HG03378 (cell line): Measurements from ENCODE around the gene NPY4R2.
"Not testable (repeated sequence)": the region's sequence is repeated elsewhere in the genome, so short reads cannot be mapped to it uniquely, and the experiment has no call there.

Experiments used
- ATAC-seq: cut with Tn5 transposase; IDR thresholded peaks from one replicate; pipeline ENCODE4 v1.9.1; 2021; ENCODE audit warnings: mild to moderate bottlenecking, moderate library complexity; ENCODE audit not compliant: unreplicated experiment

Gene NPY4R2

GRCh38 chr10:47928225-47928624, 9.8 kb downstream of the NPY4R2 start:
- ATAC-seq = not testable (repeated sequence)

- not testable (repeated sequence) for ATAC-seq
These were observed 14.4 kb downstream of the NPY4R2 start for GRCh38 chr10:47932824-47933223.

- ATAC-seq = not testable (repeated sequence)
These were observed 15.0 kb downstream of the NPY4R2 start for GRCh38 chr10:47933462-47933861.

- ATAC-seq = not testable (repeated sequence)
These were observed 18.3 kb downstream of the NPY4R2 start for GRCh38 chr10:47936772-47937228.

- not testable (repeated sequence) for ATAC-seq
These were observed 19.2 kb downstream of the NPY4R2 start for GRCh38 chr10:47937634-47938033.

GRCh38 chr10:47940821-47941220, 22.4 kb downstream of the NPY4R2 start:
- ATAC-seq = not testable (repeated sequence)

- not testable (repeated sequence) for ATAC-seq
These were observed 22.9 kb downstream of the NPY4R2 start for GRCh38 chr10:47941379-47941778.

- ATAC-seq = not testable (repeated sequence)
These were observed 24.0 kb downstream of the NPY4R2 start for GRCh38 chr10:47942351-47943019.

- ATAC-seq = not testable (repeated sequence)
These were observed 24.9 kb downstream of the NPY4R2 start for GRCh38 chr10:47943328-47943727.

- not testable (repeated sequence) for ATAC-seq
These were observed 29.0 kb downstream of the NPY4R2 start for GRCh38 chr10:47947424-47947823.

GRCh38 chr10:47957158-47957557, 38.7 kb downstream of the NPY4R2 start:
- not testable (repeated sequence) for ATAC-seq

- ATAC-seq = not testable (repeated sequence)
These were observed 41.2 kb downstream of the NPY4R2 start for GRCh38 chr10:47959677-47960076.

GRCh38 chr10:47960699-47961098, 42.2 kb downstream of the NPY4R2 start:
- ATAC-seq = not testable (repeated sequence)

GRCh38 chr10:47962785-47963184, 44.3 kb downstream of the NPY4R2 start:
- ATAC-seq = not testable (repeated sequence)

GRCh38 chr10:47964280-47965063, 46.0 kb downstream of the NPY4R2 start:
- not testable (repeated sequence) for ATAC-seq

- not testable (repeated sequence) for ATAC-seq
These were observed 50.5 kb downstream of the NPY4R2 start for GRCh38 chr10:47968988-47969387.

- not testable (repeated sequence) for ATAC-seq
These were observed 51.6 kb downstream of the NPY4R2 start for GRCh38 chr10:47970047-47970446.

- ATAC-seq = not testable (repeated sequence)
These were observed 53.1 kb downstream of the NPY4R2 start for GRCh38 chr10:47971598-47971997.

- ATAC-seq = not testable (repeated sequence)
These were observed 53.6 kb downstream of the NPY4R2 start for GRCh38 chr10:47972077-47972476.
